ENCODE data around the gene EAPP. TPM values are rescaled to one million over a fixed set of nuclear protein-coding genes. Genes with fewer than 3 reads are reported as not detected.

Gene EAPP
- total RNA-seq, 1 experiment from 2014 or later: 35.0 TPM

DNA sequence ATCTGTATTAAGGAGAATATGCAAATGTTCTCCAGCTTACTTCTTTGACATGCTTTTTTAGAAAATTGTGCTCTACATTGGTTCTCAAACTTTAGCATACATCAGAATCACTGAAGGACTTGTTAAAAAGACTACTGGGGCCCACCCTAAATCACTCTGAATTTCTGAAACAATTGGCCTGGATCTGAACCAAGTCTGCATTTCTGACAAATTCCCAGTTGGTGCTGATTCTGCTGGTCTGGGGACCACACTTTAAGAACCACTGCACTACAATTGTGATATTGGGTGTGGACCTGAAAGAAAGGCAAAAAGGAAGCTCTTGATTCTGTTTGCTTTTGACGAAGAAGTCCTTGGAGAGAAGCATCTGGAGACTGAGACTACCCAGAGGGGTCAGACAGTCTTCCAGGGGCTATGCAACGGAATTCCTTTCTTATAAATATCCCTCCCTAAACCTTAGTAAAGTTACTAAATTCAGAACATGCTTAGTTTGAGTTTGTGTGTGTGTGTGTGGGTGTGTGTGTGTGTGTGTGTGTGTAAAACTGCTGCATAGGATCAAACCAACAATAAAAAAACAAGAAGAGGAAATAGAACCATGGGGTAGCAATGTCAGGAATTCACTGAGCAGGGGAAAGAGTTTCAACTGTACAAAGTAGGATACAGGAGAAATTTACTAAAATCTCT is 36.8 kb downstream of the EAPP start:
- Histone ChIP-seq H3K23me2 (ENCODE audit: insufficient read length, low read depth, low read length, poor library complexity, severe bottlenecking) (no peaks in the 10 kb centered on the region), H4K5ac (ENCODE audit: insufficient read length, low read depth, low read length) (no peak overlapping the region), H3K79me1 (ENCODE audit: insufficient read depth, low read depth, low read length, poor library complexity, severe bottlenecking) (no peaks in the 10 kb centered on the region), H3K9me3 (ENCODE audit: control insufficient read depth, low read depth, low read length) (no peaks in the 10 kb centered on the region), H3K27ac (ENCODE audit: insufficient read length, low read depth, low read length) (no peak overlapping the region), H3T11ph (ENCODE audit: low read length) (no peak overlapping the region), H4K91ac (ENCODE audit: insufficient read length, low read depth, low read length) (no peak overlapping the region), H2BK120ac (ENCODE audit: low read depth, low read length, poor library complexity, severe bottlenecking) (no peak overlapping the region), H3K4me1 (ENCODE audit: insufficient read depth, low read length) (peaks cover 2% of the 10 kb centered on the region; the same call in 1 of the 2 replicates), H3K23ac (ENCODE audit: insufficient read length, low read depth, low read length) (no peak overlapping the region), H2AK5ac (ENCODE audit: insufficient read length, low read length) (no peak overlapping the region), H4K20me1 (ENCODE audit: control insufficient read depth, insufficient read depth, insufficient read length) (no peaks in the 10 kb centered on the region), H3K4me2 (ENCODE audit: insufficient read depth, insufficient read length, low read length) (no peak overlapping the region), H3K56ac (ENCODE audit: insufficient read length, low read depth, low read length) (no peak overlapping the region), H3K14ac (ENCODE audit: insufficient read depth, low read length) (no peak overlapping the region), H2AFZ (ENCODE audit: low read length) (no peak overlapping the region), H4K8ac (replicated peaks; ENCODE audit: insufficient read length, low read depth, low read length) (no peak overlapping the region), H3K27me3 (ENCODE audit: insufficient read depth, low read length) (no peaks in the 10 kb centered on the region), H3K18ac (ENCODE audit: insufficient read length, low read depth, low read length) (no peak overlapping the region), H3K4ac (ENCODE audit: low read depth, low read length) (no peak overlapping the region), H2BK5ac (ENCODE audit: insufficient read length, low read length) (no peak overlapping the region), H2BK15ac (ENCODE audit: low read depth, low read length) (no peak overlapping the region), H2BK20ac (ENCODE audit: low read depth, low read length, poor library complexity, severe bottlenecking) (no peak overlapping the region), H2BK12ac (ENCODE audit: insufficient read length, low read depth, low read length) (no peak overlapping the region), H3K9ac (ENCODE audit: extremely low read depth, insufficient read length, low read length) (no peak overlapping the region), H3K79me2 (ENCODE audit: insufficient read depth, low read length) (no peaks in the 10 kb centered on the region)
- no peaks in the 10 kb centered on the region; a peak in 1 of 5 replicates for H3K9me3 Mint-ChIP-seq
- H3K4me1 Mint-ChIP-seq: peaks cover 12% of the 10 kb centered on the region in 2 experiments
- no peak overlapping the region for H3K4me3 Mint-ChIP-seq
- TF ChIP-seq, protein P1, sequence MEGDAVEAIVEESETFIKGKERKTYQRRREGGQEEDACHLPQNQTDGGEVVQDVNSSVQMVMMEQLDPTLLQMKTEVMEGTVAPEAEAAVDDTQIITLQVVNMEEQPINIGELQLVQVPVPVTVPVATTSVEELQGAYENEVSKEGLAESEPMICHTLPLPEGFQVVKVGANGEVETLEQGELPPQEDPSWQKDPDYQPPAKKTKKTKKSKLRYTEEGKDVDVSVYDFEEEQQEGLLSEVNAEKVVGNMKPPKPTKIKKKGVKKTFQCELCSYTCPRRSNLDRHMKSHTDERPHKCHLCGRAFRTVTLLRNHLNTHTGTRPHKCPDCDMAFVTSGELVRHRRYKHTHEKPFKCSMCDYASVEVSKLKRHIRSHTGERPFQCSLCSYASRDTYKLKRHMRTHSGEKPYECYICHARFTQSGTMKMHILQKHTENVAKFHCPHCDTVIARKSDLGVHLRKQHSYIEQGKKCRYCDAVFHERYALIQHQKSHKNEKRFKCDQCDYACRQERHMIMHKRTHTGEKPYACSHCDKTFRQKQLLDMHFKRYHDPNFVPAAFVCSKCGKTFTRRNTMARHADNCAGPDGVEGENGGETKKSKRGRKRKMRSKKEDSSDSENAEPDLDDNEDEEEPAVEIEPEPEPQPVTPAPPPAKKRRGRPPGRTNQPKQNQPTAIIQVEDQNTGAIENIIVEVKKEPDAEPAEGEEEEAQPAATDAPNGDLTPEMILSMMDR (conservative IDR thresholded peaks at IDR 0.05): no peak
- H3K36me3 Mint-ChIP-seq (ENCODE audit: insufficient read depth in 1 of 3, low read depth in 3 of 3): no peaks in the 10 kb centered on the region
- no CpG with 5 or more reads among the region's 2 CpGs for WGBS (ENCODE audit: extremely low coverage, insufficient read length, low lambda C conversion rate)
- H3K27ac Mint-ChIP-seq: peak overlapping the region in 2 of 3 experiments; percentile 40 to 46; a peak in 2 of 7 replicates
- no peaks in the 10 kb centered on the region for H3K27me3 Mint-ChIP-seq (ENCODE audit: low read depth)
- no peak for DNase-seq

Measured in H9 (cell line).